ENCODE data around the gene UVRAG.

Gene UVRAG

DNA sequence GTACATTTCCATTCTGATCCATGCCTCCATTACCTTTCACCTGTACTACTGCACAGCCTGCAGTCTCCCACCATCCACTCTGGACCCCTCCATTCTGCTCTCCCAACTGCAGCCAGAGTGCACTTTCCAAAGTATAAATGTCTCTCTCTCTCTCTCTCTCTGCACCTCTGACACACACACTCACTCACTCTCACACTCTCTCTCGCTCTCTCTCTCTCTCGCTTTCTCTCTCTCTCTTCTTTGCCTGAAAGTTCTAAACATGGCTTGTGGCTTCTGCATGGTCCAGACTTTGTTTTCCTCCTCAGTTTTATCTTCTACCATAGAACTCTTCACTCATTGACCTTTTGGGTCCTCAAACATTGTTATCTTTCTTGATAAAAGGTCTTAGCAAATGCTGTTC, 314.7 kb downstream of the UVRAG start:
- DNase-seq: no peak

DNA sequence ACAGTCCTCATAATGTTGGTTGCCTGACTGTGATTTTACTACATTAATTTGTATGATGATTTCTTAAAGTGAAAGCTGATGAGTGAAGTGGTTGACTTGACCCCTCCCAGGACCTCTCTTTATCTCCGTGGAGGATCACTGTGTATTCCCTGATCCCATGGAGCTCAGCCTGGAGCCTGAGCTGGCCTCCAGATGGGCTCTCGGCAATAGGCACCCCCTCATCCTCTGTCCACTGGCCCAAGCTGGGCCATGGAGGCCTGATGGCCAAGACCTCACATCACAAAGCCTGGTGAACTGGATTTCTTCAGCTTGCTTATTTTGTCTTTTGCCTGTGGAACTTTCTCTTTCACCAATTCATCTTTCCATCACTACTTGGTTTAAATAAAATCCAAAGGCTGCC, 316.1 kb downstream of the UVRAG start:
- no peak for DNase-seq

DNA sequence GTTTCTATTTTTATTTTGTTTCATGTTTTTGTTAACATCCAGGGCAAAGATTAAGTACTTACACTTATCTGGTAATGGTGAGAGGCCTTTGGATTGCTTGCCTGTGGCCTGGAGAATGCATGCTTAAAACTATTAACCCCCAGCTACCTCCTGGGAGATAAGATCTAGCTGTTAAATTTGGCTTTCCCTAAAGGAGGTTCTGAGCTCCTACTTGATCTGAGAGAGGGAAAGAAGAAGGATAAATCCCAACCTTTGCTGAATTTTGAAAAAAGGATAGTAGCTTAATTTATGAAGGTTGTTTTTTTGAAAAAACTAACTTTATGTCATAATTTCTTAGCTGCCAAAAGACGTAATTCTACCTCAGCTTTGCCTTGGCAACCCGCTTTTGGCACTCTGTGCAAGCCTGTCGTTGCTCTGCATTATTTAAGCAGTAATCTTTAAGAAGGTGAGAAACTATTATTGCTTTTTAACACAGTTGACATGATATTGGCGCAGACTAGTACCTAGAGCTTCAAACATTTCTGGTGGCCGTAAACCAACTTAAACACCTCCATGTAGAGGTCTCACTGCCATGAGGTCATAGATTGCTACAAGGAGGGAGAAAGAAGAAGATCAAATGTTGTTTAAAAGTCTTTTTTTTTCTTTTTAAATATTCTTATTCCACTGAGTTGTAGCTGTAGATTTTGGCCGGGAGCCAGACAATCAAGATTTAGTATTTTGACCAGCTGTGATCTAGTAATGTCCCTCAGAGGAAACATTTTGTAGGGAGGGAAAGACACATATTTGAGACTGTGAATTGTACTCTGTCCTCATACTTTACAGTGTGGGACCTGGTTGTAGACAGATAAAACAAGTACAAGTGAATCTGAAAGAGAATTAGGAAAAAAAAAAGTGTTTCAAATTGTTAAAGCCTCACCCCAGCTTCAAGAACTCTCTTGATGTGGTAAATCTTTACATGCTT, 316.9 kb downstream of the UVRAG start:
- no peak for DNase-seq

- no peak for DNase-seq
Measured at GRCh38 chr11:76134239-76134638, 319.2 kb downstream of the UVRAG start.

DNA sequence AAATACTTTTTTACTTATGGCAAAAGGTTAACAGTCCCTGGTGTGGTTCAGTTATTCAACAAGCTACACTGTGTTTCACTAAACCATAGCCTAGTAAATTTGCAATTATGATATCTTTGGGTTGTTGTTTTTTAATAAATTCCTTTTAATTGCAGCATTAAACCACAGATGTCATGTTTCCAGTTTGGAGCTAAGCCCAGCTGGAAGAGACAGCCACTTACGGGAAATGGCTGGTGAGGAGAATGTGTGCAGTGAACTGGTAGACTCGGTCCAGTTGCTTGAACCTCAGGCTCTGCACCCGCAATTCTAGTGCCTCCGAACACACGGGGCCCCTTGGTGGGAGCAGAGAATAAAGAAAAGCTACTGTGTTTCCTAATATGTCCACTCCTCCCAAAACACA, 320.5 kb downstream of the UVRAG start:
- DNase-seq: no peak

DNA sequence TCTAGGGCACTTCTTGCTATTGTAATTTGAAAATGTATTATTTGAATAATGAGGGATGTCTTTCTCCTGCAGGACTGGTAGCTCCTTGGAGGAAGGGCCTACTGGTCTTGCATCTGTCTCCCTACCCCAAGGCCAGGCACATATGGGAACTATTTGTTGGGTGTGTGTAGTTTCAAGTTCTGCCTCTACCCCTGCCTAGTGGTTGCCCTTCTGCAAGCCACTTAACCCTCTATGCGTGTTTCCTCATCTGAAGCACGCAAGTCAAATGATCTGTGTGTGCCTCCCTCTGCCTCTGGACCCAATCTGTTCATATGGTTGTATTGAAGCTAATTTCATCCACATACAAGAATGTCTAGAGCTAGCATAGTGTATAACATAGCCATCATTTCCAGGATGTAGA, 324.3 kb downstream of the UVRAG start:
- DNase-seq: no peak

DNA sequence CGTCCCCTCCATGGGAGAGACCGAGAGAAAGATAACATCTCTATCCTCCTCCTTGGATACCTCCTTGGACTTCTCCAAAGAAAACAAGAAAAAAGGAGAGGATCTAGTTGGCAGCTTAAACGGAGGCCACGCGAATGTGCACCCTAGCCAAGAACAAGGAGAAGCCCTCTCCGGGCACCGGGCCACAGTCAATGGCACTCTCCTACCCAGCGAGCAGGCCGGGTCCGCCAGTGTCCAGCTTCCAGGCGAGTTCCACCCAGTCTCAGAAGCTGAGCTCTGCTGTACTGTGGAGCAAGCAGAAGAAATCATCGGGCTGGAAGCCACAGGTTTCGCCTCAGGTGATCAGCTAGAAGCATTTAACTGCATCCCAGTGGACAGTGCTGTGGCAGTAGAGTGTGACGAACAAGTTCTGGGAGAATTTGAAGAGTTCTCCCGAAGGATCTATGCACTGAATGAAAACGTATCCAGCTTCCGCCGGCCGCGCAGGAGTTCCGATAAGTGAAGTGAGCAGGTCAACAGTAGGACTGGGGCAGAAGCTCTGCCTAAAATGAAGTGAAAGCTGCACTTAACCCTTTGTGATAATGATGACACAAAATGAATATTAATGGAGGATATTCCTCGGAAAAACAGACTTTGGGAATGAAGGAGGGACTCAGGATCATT, 326.0 kb downstream of the UVRAG start:
- no peak for DNase-seq

- no peak for DNase-seq
Measured at GRCh38 chr11:76141901-76142588, 327.0 kb downstream of the UVRAG start.

- no peak for DNase-seq
Measured at GRCh38 chr11:76143274-76143673, 328.3 kb downstream of the UVRAG start.

DNA sequence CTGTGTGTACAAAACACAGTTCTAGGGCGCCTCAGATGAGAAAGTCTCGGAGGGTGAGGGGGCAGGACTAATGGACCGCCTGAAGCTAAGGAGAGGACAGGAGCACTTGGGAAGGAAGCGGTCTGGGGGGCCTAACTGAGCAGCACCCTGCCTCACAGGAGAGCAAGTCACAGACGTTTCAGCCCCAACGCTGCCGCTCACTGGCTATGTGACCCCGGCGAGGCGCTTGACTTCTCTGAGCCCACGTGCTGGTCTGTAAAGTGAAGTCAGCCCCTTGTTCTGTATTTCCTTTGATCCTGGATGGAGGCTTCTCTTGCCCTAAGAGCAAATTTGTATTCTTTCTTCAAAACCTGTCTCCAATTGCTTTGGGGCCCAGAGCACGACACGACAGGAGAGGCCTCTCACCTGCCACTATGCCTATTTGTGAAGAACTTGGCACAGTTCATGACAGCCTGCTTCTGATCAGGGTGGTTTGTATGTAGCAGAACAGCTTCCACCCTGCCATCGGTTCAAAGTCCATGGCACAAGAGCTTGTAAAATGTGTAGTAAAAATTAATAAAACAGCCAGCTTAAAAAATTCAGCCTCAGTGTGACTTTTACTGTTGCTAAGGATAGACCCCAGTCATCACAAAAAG, 332.2 kb downstream of the UVRAG start:
- DNase-seq: no peak

- no peak for DNase-seq
Measured at GRCh38 chr11:76148231-76148630, 333.2 kb downstream of the UVRAG start.

- DNase-seq: no peak
Measured at GRCh38 chr11:76148941-76149613, 334.1 kb downstream of the UVRAG start.

GRCh38 chr11:76149713-76150112, 334.7 kb downstream of the UVRAG start:
- no peak for DNase-seq

GRCh38 chr11:76150141-76150540, 335.1 kb downstream of the UVRAG start:
- no peak for DNase-seq

DNA sequence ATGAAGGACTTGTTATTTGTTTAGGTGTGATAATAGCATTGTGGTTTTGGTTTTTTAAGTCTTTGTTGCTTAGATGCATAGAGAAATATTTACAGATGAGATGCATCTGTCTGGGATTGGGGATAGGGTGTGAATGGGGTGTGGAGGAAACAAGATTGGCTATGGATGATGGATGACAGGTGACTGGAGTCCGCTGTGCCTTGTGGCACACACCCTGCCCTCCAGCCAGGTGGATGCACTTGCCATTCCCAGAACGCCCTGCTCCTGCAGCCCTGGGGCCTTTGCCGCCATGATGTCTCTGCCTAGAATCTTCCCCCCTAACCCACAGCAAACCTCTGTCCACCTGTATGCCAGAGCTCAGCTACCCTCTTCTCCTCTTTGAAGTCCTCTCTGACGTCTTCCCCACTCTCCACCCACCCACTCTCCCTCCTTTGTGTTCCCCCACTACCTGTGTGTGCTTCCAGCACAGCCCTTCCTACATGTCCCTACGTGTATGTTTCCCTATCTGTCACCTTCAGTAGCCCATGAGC, 336.6 kb downstream of the UVRAG start:
- DNase-seq: no peak

DNA sequence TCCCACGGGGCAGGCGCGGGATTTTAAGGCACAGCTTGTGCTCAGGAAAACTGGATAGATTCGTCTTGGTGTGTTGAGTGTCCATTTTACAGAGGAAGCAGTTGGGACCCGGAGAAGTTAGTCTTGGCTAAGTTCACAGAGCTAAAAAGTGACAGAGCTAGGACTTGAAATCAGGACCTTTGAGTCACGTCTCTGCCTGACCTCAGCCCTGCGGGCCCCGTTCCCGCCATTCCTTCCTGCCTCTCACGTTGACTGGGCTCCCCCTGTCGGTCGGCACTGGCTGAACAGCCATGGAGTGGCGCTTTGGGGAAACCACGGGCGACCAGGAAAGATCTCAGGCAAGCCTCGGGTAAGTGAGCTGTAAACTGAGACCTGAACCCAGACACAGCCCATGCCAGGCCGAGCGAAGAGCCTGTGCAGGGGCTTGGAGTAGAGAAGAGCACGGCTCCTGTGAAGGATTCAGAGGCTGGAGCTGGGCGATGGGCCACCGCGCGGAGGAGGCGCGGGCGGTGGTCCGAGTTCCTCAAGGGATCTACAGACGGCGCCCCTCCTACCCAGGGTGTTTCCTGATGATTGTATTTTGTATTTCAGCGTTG, 337.2 kb downstream of the UVRAG start:
- DNase-seq: no peak

GRCh38 chr11:76152741-76153570, 337.9 kb downstream of the UVRAG start:
- no peak for DNase-seq

- no peak for DNase-seq
Measured at GRCh38 chr11:76153571-76153923, 338.5 kb downstream of the UVRAG start.

DNA sequence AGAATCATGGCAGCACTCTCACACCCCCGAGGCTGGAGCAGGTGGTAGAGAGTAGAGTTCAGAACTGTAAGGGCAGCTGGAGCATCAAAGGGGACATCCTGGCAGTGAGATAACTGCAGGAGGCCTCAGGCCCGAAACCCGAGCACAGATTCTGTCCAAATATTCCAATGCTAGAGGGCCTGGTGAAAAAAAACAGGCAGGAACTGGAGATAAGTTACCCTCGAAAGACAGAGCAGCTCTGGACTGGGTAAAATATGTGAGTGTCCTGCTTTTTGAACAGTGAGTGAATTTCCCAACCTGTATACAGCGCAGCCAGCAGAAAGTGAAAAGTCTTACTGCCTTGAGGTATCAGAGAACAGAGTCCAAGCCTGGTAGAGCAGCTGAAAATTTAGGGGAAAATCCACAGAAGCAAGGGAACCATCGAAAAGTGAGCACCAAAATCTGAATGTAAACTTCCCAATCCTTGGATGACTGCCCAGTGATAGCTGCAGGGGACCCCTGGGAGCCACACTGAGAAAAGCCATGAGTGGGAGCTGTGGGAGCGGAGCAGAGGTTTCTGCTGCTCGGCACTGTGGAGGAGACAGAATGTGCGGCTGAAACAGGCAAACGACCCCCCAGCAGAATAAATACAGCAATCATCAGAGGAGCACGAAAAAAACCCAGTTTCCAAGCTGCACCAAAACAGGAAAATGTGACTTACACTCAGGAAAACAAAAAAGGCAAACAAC, 340.7 kb downstream of the UVRAG start:
- DNase-seq: no peak

DNA sequence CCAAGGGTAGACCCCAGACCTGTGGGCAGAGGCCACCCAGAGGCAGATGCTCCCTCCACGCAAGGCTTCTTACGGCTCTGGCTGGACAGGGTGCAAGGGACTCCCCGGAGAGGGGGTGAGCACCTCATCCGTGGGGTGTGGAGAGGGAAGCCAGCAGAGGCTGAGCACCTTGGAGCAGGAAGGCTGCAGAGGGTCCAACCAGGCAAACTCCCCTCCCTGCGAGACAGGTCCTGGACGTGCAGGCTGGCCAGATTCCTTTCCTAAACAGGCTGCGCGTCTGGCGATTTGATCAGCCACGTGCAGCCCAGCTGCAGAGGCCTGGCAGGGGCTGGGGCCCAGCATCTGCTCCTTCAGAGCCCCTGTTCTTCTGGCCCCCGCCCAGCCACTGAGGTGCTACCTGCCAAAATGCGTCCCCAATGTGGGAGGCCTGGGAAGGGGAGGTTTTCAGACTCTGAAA, 342.0 kb downstream of the UVRAG start:
- no peak for DNase-seq
